22Rv1 (cell line): ENCODE measurements around the gene FADS3.

ENCODE experiments used
- ZFX ChIP-seq: fragments of 450-650 bp; IDR thresholded peaks from 2 replicates; pipeline ENCODE4 v1.6.1; 2017; ENCODE audit warnings: antibody characterized with exemption, borderline replicate concordance
- TF ChIP-seq, protein P1 (sequence below): fragments of 450-650 bp; IDR thresholded peaks from 2 replicates; pipeline ENCODE4 v1.5.1; 2017; ENCODE audit warnings: mild to moderate bottlenecking

DNA sequence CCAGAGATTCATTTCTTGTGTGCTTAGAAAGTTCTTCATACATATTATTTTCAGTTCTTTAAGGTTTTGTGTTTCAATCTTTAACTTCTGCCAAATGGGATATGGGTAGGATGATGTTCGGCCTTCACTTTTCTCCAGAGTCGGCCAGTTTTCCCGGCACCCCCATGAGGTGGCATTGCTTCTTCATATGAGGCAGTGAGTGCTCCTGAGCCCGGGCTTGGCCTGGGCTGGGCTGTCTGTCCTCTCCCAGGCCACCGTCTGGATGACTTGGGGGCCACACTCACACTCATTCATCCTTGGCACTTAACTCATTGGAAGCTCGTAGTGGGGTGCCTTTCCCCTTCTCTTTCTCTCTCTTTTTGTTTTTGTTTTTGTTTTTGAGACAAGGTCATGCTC lies 39.4 kb downstream of the FADS3 start:
- TF ChIP-seq, protein P1, sequence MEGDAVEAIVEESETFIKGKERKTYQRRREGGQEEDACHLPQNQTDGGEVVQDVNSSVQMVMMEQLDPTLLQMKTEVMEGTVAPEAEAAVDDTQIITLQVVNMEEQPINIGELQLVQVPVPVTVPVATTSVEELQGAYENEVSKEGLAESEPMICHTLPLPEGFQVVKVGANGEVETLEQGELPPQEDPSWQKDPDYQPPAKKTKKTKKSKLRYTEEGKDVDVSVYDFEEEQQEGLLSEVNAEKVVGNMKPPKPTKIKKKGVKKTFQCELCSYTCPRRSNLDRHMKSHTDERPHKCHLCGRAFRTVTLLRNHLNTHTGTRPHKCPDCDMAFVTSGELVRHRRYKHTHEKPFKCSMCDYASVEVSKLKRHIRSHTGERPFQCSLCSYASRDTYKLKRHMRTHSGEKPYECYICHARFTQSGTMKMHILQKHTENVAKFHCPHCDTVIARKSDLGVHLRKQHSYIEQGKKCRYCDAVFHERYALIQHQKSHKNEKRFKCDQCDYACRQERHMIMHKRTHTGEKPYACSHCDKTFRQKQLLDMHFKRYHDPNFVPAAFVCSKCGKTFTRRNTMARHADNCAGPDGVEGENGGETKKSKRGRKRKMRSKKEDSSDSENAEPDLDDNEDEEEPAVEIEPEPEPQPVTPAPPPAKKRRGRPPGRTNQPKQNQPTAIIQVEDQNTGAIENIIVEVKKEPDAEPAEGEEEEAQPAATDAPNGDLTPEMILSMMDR: no peak
- TF ChIP-seq ZFX: no peak
